Right atrium auricular region (tissue), 2 donors: ENCODE measurements around the gene APOL2. TPM values are rescaled to one million over a fixed set of nuclear protein-coding genes. Genes with fewer than 3 reads are reported as not detected.
"Not testable (repeated sequence)": the region's sequence is repeated elsewhere in the genome, so short reads cannot be mapped to it uniquely, and the experiment has no call there.

Experiments
- DNase-seq: peaks from one replicate; pipeline ENCODE4 v3.0.0-alpha.2; 2019; ENCODE audit warnings: low spot score
- H3K27ac ChIP-seq, 2 donors: fragments of 200-600 bp; sonication (generic); 1 replicate in 1 of 2; 2 replicates in 1 of 2; pipeline ENCODE4 v1.5.1; 2016 to 2019
- H3K27me3 ChIP-seq, 2 donors: fragments of 200-600 bp; sonication (generic); one replicate each; pipeline versions ENCODE4 v1.5.1 to v1.6.0; 2017 to 2019
- H3K36me3 ChIP-seq: fragments of 200-600 bp; sonication (generic); one replicate; pipeline ENCODE4 v1.5.1; 2016
- H3K4me1 ChIP-seq, 2 donors: fragments of 200-600 bp; sonication (generic); one replicate each; pipeline versions ENCODE4 v1.5.1 to v1.6.0; 2017 to 2019
- H3K4me3 ChIP-seq, 2 donors: fragments of 200-600 bp; sonication (generic); 1 replicate in 1 of 2; 2 replicates in 1 of 2; pipeline ENCODE4 v1.5.1; 2017 to 2019; ENCODE audit warnings: mild to moderate bottlenecking in 1 of 2, moderate library complexity in 1 of 2
- H3K9me3 ChIP-seq, 2 donors: fragments of 200-600 bp; sonication (generic); one replicate each; pipeline ENCODE4 v1.5.1; 2019
- total RNA-seq, 2 donors: library from RNA; depleted of rRNA; stranded (reverse); fragments of >200 nt; gene quantifications; one replicate each; pipeline ENCODE4 v1.1.0, GENCODE V29; 2016
- TF ChIP-seq, protein P1 (sequence below), 2 donors: fragments of 200-600 bp; sonication (generic); IDR thresholded peaks; one replicate each; pipeline ENCODE4 v1.5.1; 2019; ENCODE audit warnings: antibody characterized with exemption in 2 of 2

Gene APOL2
- total RNA-seq, 2 donors from 2014 or later, result 25.4 to 25.7 TPM

- TF ChIP-seq, protein P1, sequence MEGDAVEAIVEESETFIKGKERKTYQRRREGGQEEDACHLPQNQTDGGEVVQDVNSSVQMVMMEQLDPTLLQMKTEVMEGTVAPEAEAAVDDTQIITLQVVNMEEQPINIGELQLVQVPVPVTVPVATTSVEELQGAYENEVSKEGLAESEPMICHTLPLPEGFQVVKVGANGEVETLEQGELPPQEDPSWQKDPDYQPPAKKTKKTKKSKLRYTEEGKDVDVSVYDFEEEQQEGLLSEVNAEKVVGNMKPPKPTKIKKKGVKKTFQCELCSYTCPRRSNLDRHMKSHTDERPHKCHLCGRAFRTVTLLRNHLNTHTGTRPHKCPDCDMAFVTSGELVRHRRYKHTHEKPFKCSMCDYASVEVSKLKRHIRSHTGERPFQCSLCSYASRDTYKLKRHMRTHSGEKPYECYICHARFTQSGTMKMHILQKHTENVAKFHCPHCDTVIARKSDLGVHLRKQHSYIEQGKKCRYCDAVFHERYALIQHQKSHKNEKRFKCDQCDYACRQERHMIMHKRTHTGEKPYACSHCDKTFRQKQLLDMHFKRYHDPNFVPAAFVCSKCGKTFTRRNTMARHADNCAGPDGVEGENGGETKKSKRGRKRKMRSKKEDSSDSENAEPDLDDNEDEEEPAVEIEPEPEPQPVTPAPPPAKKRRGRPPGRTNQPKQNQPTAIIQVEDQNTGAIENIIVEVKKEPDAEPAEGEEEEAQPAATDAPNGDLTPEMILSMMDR (IDR thresholded peaks at IDR 0.05), result no peak
- Histone ChIP-seq H3K27me3 (no peaks in the 10 kb centered on the region), H3K4me1 (peaks cover 0 to 34% of the 10 kb centered on the region in 2 donors), H3K27ac (peak within 1 kb of the TSS; percentile 81 to 82), H3K9me3 (no peaks in the 10 kb centered on the region), H3K36me3 (no peaks in the 10 kb centered on the region), H3K4me3 (peak within 1 kb of the TSS; percentile 34 to 51)
- DNase-seq, result no peak
Measured at GRCh38 chr22:36252754-36253522, 13.6 kb upstream of the APOL2 start, which contains the start of gene APOL1. APOL1 (plus strand) TSS chr22:36253133; CDS start chr22:36254956, 1,823 bp downstream.

GRCh38 chr22:36251979-36252608 is 12.8 kb upstream of the APOL2 start:
- H3K27me3 ChIP-seq, H3K27ac ChIP-seq, DNase-seq, H3K36me3 ChIP-seq, H3K4me3 ChIP-seq, H3K9me3 ChIP-seq: not testable (repeated sequence)
- peaks cover 0 to 34% of the 10 kb centered on the region in 2 donors for H3K4me1 ChIP-seq

DNA sequence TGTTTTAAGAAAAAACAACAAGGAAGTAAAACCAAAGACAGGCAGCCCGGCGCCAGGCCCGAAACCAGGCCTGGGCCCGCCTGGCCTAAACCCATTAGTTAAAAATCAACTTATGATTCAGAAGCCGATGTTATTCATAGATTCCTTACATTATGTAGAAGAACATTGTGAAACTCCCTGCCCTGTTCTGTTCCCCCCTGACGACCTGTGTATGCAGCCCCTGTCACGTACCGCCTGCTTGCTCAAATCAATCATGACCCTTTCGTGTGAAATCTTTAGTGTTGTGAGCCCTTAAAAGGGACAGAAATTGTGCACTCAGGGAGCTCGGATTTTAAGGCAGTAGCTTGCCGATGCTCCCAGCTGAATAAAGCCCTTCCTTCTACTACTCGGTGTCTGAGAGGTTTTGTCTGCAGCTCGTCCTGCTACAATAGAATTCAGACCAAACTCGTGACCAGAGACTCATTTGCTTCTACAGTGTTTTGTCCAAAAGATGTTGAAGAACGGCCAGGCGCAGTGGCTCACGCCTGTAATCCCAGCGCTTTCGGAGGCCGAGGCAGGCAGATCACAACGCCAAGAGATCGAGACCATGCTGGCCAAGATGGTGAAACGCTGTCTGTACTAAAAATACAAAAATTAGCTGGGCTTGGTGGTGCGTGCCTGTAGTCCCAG is 11.1 kb upstream of the APOL2 start:
- not testable (repeated sequence) for H3K4me3 ChIP-seq, H3K27me3 ChIP-seq, DNase-seq, H3K27ac ChIP-seq, H3K36me3 ChIP-seq, H3K9me3 ChIP-seq
- peaks cover 0 to 24% of the 10 kb centered on the region in 2 donors for H3K4me1 ChIP-seq

- H3K4me1 ChIP-seq, result peaks cover 0 to 19% of the 10 kb centered on the region in 2 donors
- no peak for DNase-seq
- no peaks in the 10 kb centered on the region for H3K36me3 ChIP-seq
- no peaks in the 10 kb centered on the region for H3K27me3 ChIP-seq
- no peaks in the 10 kb centered on the region for H3K9me3 ChIP-seq
- H3K4me3 ChIP-seq, result no peak overlapping the region
- H3K27ac ChIP-seq, result no peak overlapping the region
- TF ChIP-seq, protein P1 (IDR thresholded peaks at IDR 0.05), result no peak
Measured at GRCh38 chr22:36249160-36249559, 9.8 kb upstream of the APOL2 start.

DNA sequence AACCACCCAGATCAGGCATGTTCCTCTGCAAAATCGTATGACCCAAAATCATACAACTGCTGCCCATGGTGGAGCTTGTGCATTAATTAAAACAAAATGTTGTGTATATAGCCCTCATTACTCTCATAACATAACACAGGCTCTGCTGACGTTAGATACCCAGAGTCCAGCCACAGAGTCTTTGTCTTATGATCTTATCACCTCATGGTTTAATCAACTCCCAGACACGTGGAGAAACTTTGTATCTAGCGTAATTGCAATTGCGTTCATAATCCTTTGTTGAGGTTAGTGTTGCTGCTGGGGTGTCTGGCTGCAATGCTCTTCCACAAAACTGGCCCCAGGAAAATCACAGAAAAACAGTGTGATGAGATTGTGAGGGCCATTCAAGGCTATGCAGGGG is 8.6 kb upstream of the APOL2 start:
- H3K9me3 ChIP-seq, result no peaks in the 10 kb centered on the region
- TF ChIP-seq, protein P1 (IDR thresholded peaks at IDR 0.05), result no peak
- no peak overlapping the region for H3K4me3 ChIP-seq
- no peaks in the 10 kb centered on the region for H3K27me3 ChIP-seq
- H3K27ac ChIP-seq, result no peak overlapping the region
- peaks cover 0 to 18% of the 10 kb centered on the region in 2 donors for H3K4me1 ChIP-seq
- no peaks in the 10 kb centered on the region for H3K36me3 ChIP-seq
- no peak for DNase-seq

GRCh38 chr22:36246718-36247117 is 7.4 kb upstream of the APOL2 start:
- Histone ChIP-seq H3K4me1 (peaks cover 0 to 18% of the 10 kb centered on the region in 2 donors), H3K27me3 (no peaks in the 10 kb centered on the region), H3K36me3 (no peaks in the 10 kb centered on the region), H3K4me3 (no peak overlapping the region), H3K27ac (no peak overlapping the region), H3K9me3 (no peaks in the 10 kb centered on the region)
- TF ChIP-seq, protein P1 (IDR thresholded peaks at IDR 0.05), result no peak
- DNase-seq, result no peak
